Measurements from ENCODE around the gene APPL1.
"Not testable (repeated sequence)": the region's sequence is repeated elsewhere in the genome, so short reads cannot be mapped to it uniquely, and the experiment has no call there.

The APPL1 gene

DNA sequence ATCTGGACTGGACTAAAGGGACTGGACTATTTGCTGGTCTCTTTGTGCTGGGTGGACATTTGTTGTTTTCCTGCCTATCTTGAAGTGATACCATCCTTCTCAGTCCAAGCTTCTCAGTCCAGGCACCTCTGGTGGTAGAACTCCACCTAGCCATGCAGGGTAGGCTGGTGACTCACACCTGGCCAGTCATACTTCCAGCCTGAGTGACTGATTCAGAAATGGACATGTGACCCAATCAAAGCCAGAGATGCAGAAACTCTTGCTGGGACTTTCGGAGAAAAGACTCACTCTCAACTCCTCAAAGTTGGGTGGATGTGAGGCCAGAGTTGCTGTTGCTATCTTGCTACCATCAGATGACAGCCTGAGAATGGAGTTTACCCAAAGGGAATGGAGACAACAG is 70.5 kb downstream of the APPL1 start:
- TF ChIP-seq MYC (IDR thresholded peaks at IDR 0.05; ENCODE audit: low read depth, low read length): no peak
- no peak for TF ChIP-seq POLR2A (IDR thresholded peaks at IDR 0.05; ENCODE audit: extremely low read depth, insufficient read length)
- TF ChIP-seq, protein P1, sequence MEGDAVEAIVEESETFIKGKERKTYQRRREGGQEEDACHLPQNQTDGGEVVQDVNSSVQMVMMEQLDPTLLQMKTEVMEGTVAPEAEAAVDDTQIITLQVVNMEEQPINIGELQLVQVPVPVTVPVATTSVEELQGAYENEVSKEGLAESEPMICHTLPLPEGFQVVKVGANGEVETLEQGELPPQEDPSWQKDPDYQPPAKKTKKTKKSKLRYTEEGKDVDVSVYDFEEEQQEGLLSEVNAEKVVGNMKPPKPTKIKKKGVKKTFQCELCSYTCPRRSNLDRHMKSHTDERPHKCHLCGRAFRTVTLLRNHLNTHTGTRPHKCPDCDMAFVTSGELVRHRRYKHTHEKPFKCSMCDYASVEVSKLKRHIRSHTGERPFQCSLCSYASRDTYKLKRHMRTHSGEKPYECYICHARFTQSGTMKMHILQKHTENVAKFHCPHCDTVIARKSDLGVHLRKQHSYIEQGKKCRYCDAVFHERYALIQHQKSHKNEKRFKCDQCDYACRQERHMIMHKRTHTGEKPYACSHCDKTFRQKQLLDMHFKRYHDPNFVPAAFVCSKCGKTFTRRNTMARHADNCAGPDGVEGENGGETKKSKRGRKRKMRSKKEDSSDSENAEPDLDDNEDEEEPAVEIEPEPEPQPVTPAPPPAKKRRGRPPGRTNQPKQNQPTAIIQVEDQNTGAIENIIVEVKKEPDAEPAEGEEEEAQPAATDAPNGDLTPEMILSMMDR (IDR thresholded peaks at IDR 0.05; ENCODE audit: low read depth, low read length): no peak
- TF ChIP-seq, protein P2, sequence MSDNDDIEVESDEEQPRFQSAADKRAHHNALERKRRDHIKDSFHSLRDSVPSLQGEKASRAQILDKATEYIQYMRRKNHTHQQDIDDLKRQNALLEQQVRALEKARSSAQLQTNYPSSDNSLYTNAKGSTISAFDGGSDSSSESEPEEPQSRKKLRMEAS (IDR thresholded peaks at IDR 0.05; ENCODE audit: low read depth, low read length): no peak

DNA sequence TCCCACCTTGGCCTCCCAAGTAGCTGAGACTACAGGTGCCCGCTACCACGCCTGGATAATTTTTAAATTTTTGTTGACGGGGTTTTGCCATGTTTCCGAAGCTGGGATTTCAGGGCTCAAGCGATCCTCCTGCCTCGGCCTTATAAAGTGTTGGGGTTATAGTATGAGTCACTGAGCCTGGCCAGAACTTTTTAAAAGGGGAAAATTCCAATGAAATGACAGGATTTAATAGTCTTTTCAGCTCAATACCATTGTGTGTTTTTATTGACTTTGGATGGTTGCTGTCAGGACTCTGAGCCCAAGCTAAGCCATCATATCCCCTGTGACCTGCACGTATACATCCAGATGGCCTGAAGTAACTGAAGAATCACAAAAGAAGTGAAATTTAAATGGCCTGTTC is 76.0 kb downstream of the APPL1 start:
- DNase-seq (ENCODE audit: low read depth); H3K4me3 ChIP-seq (ENCODE audit: low read depth, low read length): not testable (repeated sequence)

More for the DNA sequence above, 70.5 kb downstream of the APPL1 start:
- no peak for DNase-seq (ENCODE audit: low read depth)
- no peak overlapping the region for H3K4me3 ChIP-seq (ENCODE audit: low read depth, low read length)

DNA sequence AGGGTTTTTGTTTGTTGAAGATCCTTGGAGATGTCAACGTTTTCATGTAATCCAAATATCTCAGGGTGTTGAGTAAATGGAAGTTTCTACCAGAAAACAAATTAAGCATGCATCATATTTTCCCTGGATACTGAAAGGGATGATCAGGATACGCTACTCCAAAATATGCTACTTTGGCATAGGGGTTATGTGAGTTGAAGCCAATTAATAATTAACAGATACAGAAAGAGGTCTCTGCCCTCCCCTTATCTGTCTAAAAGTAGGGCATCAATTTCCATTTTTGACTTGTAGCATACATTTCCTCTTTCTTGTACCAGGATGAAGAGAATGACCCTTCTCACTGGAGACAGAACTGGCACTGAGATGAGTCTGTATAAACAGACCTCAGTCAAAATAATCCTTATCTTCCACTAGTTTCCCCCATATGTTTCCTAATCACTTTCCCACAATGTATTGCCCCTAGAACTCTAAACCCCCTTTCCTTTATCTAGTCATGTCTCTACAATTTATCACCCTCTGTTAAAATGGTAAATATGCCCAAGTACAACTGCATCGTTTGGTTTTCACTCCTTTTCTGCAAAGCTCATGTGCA is 82.3 kb downstream of the APPL1 start:
- no peak overlapping the region for H3K4me3 ChIP-seq (ENCODE audit: low read depth, low read length)
- DNase-seq (ENCODE audit: low read depth): no peak
- no peak for TF ChIP-seq POLR2A (IDR thresholded peaks at IDR 0.05; ENCODE audit: extremely low read depth, insufficient read length)
- TF ChIP-seq, protein P2 (IDR thresholded peaks at IDR 0.05; ENCODE audit: low read depth, low read length): no peak

DNA sequence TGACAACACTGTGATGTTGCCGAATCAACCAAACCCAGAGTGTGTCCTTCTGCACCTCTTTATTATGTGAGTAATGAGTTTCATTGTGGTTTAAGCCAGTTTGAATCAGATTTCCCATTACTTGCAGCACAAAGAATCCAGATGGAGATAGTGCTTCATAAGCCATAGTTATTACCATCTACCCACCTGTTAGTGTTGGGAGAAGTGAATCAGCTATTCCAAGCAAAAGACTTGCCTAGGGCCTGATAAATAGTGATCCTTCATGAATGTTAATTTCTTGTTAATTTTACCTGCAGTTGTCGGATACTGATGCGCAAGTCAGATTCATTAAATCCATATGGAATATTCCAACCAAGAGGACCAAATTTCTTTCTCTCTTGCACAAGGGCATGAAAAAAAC is 86.7 kb downstream of the APPL1 start:
- TF ChIP-seq, protein P2 (IDR thresholded peaks at IDR 0.05; ENCODE audit: low read depth, low read length): no peak
- TF ChIP-seq POLR2A (IDR thresholded peaks at IDR 0.05; ENCODE audit: extremely low read depth, insufficient read length) (no peak), MYC (IDR thresholded peaks at IDR 0.05; ENCODE audit: low read depth, low read length) (no peak)
- TF ChIP-seq, protein P1 (IDR thresholded peaks at IDR 0.05; ENCODE audit: low read depth, low read length): no peak
- no peak for DNase-seq (ENCODE audit: low read depth)
- no peak overlapping the region for H3K4me3 ChIP-seq (ENCODE audit: low read depth, low read length)

All from NB4 (cell line).